ENCODE measurements around the gene CASZ1.

CASZ1 gene

GRCh38 chr1:10764296-10764798 lies 32.1 kb downstream of the CASZ1 start:
- TF ChIP-seq CTCF (IDR thresholded peaks at IDR 0.05; ENCODE audit: low read depth, low read length) = no peak
- H3K4me3 ChIP-seq (ENCODE audit: low read depth, low read length) = no peak overlapping the region

GRCh38 chr1:10762875-10763274 lies 33.6 kb downstream of the CASZ1 start:
- no peak for TF ChIP-seq CTCF (IDR thresholded peaks at IDR 0.05; ENCODE audit: low read depth, low read length)

GRCh38 chr1:10762153-10762523 lies 34.3 kb downstream of the CASZ1 start:
- TF ChIP-seq CTCF (IDR thresholded peaks at IDR 0.05; ENCODE audit: low read depth, low read length) = no peak
- no peak overlapping the region for H3K4me3 ChIP-seq (ENCODE audit: low read depth, low read length)

More at GRCh38 chr1:10762875-10763274, 33.6 kb downstream of the CASZ1 start:
- H3K4me3 ChIP-seq (ENCODE audit: low read depth, low read length) = no peak overlapping the region

- no peak overlapping the region for H3K4me3 ChIP-seq (ENCODE audit: low read depth, low read length)
- no peak for TF ChIP-seq CTCF (IDR thresholded peaks at IDR 0.05; ENCODE audit: low read depth, low read length)
Observed at GRCh38 chr1:10761503-10762152, 34.8 kb downstream of the CASZ1 start.

- H3K4me3 ChIP-seq (ENCODE audit: low read depth, low read length) = no peak overlapping the region
- TF ChIP-seq CTCF (IDR thresholded peaks at IDR 0.05; ENCODE audit: low read depth, low read length) = no peak
Observed at GRCh38 chr1:10760566-10761502, 35.6 kb downstream of the CASZ1 start.

GRCh38 chr1:10759413-10760200 lies 36.8 kb downstream of the CASZ1 start:
- no peak for TF ChIP-seq CTCF (IDR thresholded peaks at IDR 0.05; ENCODE audit: low read depth, low read length)
- H3K4me3 ChIP-seq (ENCODE audit: low read depth, low read length) = no peak overlapping the region
